Measurements from ENCODE around the gene KCNA4.
"Not testable (repeated sequence)": the region's sequence is repeated elsewhere in the genome, so short reads cannot be mapped to it uniquely, and the experiment has no call there.

Gene KCNA4

DNA sequence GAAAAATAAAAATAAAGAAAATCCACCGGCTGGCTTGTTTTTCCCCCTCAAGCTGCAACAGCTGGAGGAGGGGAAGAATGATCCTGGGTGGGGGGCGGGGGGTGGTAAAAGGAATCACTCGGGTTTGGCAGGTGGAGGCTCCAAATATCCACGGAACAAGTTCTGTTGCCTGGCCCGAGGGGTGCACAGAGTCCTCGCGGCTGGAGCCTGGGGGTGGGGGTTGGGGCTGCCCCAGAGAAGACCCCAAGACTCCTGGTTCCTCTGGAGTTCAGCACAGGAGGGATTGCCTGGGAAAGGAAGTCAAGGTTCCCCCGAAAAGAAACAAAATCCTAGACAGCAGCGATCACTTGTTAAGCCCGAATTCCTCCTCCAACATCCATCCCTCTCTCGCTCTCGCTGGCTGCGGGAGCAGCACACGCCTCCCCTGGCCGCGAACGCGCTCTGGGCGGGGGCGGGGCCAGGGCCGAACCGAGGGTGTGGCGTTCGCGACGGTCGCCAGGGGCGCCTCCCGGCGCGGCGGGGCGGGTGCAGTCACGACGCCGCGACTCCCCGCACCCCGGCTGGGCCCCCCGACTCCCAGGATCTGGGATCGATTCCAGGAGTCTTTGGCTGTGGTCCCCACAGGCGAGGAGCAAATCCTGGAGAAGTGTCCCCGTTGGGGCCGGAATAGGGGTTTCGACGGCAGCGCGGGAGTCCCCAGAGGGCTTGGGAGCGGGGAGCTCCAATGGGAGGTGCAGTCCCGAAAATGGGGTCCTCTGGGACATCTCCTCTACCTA, at the start of gene KCNA4:
Gene KCNA4, minus strand, starts transcription at position 443 of the 776 bp plus-strand sequence. CDS start 4,352 bp downstream, outside the sequence.
- DNase-seq, result peak; percentile 21

DNA sequence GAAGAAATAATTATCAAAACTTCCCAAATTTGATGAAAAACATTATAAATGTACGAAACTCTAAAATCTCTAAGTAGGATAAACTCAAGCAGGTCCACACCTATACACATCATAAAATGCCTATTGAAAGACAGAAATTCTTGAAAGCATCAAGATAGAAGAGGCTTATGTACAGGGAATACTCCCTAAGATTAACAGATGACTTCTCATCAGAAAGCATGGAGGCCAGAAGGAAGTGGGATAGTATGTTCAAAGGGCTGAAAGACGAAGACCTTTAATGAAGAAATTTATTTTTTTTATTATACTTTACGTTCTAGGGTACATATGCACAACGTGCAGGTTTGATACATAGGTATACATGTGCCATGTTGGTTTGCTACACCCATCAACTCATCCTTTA, 45.3 kb upstream of the KCNA4 start:
- DNase-seq, result no peak

DNA sequence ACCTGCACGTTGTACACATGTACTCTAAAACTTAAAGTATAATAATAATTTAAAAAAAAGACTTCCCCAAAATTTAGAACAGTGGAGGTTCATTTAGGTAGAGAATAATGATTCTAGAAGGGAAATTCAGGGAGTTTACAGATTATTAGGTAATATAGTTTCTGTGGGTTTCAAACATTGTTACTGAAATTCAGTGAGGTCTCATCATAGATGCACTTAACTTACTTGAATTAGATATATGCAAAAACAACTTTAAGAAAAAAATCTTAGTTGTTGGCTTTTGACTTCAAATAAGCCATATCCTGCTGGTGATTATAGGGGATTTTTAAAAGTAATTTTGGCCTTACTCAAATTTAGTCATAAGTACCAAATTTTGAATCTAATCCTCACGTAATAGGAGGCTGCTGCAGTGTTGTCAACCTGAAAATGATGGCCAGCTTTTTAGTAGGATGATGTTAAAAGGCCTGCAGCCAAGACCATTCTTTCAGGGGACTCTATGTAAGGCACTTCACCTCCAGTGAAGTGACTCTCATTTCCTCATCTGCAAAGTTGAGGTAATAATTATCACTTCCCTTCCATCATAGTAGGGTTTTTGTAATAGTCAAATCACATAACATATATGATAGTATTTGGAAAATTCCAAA, 42.5 kb upstream of the KCNA4 start:
- no peak for DNase-seq

DNA sequence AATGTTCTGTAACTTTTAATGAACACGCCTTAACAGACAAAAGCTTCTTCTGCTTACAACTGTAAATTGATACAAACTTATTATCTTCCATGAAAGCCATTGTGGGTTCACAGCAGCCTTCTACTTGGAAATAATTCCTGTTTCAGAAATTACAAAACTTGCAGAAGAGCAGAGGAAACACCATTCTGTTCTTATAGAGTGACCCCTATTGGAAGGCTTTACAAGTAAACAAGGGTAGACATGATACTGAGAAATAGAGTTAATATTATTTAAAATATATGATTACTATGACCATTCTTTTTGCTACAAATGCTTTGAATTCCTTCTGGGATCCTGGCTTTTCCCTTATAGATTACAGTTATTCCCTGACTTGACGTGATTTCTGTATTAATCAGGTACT, 32.4 kb upstream of the KCNA4 start:
- no peak for DNase-seq

DNA sequence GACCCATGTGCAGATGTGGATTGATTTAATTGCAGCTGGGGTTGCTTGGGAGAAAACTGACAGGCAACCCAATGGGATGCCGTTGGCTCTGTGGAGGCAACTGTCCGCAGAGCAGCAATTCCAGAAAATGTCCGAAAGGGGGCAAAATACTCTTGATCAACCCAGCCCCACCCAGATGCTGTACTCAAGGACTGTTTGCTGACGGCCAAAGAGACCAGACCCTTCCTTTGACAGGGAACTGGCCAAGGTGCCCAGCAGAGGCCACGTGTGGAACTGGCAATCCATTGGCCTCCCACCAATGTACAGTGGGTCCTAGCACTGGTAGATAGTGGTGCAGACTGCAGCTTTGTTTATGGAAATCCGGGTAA, 29.7 kb upstream of the KCNA4 start:
- no peak for DNase-seq

DNA sequence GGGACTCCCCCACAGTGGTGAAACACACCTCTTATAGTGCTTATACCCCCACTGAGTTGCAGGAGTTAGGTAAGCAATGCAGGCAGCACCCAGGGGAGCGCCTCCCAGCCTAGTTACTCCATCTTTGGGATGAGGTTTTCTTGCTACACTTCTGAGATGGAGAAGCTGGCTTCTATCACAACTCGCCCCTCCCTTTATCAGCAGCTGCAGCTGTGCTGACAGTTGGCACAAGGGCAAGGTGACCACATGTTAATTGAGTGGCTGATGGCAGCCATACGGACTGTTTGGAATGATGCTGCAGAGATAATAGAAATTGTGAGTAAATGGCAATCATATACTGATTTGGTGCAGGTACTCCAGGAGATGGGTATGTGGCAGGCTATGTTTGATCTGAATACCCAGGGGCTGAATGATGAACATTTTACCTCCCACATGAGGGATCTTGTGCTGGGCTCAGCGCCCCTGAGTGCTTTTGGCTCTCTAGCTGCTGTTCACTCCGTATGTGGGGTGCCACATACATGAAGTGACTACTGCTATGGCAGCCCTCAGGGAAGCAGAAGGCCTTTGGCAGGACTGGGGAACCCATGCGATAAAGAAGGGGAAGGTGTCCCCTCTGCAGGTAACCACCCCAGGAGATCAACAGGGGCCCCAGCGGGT, 29.2 kb upstream of the KCNA4 start:
- DNase-seq, result no peak

DNA sequence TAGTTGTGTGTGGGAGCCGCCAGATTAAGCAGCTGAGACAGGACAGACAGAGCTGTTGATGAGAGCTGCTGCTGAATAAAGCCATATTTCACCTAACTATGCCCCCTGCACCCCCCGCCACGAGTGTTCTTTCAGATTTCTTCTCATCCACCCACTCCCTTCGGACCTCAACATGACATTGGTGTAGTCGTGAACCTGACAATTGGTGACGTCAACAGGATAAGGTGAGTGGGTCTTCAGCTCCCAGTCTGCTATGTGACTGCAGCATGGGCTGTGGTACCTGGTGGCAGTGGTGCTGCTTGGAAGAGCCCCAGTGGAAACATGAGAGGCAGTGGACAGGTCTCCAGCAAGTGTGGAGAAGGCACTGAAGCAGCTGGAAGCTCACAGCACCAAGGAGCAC, 28.3 kb upstream of the KCNA4 start:
- no peak for DNase-seq

GRCh38 chr11:30041171-30041570, 24.3 kb upstream of the KCNA4 start:
- no peak for DNase-seq

GRCh38 chr11:30034746-30035145, 17.9 kb upstream of the KCNA4 start:
- not testable (repeated sequence) for DNase-seq

DNA sequence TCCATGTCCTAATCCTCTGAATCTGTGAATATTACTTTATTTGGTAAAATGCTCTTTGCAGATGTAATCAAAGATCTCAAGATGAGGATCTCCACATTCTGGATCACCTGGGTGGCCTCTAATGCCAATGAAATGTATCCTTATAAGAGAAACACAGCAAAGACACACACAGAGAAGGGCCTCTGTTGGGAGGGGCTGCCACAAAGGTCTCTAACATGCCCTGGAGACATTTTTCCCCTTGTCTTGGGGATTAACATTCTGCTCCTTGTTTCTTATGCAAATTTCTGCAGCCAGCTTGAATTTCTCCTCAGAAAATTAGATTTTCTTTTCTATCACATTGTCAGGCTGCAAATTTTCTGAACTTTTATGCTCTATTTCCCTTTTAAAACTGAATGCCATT, 17.3 kb upstream of the KCNA4 start:
- DNase-seq, result not testable (repeated sequence)

DNA sequence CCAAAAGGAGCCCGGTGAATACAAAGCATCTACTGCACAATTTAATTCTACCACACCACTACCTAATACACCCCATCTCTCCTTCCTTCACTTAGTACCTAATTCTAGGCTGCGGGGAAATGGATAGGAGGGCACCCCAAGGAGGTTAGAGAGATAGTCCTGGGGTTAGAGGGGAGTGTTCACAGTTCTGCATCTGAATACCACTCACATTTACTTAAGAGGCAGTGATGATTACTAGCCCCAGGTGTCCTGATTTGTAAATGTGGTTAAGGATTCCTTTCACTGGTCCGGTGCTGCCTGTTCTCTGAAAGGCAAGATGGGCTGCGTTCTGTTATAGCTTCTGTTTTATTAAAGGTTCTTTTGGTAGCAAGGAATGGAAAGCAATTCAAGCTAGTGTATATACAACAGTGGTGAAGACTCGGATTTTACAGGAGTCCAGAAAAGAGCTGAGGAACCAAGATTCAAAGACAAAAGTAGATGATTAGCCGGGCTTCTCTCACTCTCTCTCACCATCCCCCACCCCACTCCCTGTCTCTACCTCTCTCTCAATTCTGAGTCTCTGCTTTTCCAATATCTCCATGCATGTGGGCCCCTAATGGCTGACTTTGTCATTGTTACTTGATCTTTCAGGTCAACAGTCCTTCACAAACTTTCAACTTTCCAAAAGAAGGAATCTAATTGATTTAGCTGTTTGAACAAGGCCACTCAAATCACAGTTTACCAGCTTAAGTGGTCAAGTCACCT, 8.7 kb upstream of the KCNA4 start:
- no peak for DNase-seq

- no peak for DNase-seq
Observed at GRCh38 chr11:30023074-30023473, 6.2 kb upstream of the KCNA4 start.

GRCh38 chr11:30019481-30019880, 2.7 kb upstream of the KCNA4 start:
- no peak for DNase-seq

DNA sequence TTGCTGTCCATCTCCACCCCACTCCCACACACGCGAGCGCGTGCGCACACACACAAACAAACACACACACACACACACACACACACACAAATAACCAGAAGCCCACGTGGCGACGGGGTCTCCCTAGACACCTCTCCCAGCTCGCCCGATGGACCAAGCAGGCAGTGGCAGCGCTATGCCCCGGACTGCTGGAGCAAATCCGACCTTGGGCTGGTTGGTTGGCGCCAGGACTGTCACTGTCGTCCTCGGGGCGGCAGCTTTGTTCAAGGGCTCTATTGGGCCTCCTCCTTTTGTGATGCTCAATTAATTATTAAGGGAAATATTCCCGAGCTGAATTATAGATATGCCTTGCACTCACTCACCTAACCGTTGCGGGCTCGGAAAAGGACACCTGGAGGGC, 1.7 kb upstream of the KCNA4 start:
- no peak for DNase-seq

DNA sequence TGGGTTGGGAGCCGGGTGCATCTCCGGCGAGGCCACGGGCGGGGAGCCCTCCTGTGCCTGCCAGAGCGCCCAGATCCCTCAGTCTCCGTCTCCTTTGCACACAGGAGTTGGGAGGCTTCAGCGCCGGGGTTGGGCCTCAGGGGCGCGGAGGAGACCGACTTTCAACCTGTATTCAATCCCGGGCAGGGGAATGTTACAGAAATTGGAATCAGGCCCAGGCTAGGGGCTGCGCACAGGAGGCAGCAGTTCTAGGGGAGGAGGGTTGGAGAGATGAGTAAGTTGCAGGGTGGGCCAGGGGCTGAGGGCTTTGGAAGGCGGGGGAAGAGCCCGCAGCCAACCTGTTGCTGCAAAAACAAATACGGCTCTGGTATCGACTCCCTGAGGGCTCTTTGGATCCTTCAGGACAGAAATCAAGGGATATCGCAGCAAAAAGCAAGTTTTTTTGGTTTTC, 640 bp upstream of the KCNA4 start:
- no peak for DNase-seq

DNA sequence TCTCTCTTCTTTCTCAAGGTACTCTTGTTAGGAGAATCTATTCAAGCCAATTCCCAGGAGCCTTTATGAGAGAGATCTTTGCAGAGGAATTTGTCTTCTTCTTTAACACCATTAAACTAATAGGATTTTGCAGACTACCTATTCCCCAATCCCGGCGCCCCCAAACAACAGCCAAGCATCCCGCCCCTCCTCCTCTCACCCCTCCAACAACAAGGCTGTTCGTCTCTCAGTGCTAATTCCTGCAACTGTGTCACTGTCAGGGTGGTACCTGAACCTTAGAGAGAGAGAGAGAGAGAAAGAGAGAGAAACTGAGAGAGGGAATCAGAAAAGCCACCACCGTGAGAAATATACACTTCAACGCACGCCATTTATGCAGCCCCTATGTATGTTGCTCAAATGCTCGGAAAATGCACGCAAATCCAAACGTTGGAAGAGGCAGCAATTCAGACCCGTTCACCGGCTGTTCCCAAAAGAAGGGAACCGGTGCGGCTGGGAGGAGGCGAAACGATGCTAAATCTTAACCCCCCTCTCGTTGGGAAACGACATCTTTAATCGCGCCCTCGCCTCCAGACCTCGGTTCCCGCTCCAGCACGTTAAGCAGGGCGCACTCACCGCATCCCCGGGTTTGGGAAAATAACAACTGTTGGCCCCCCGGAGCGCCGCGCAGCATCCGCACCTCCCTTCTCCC, 961 bp downstream of the KCNA4 start:
- DNase-seq, result no peak

DNA sequence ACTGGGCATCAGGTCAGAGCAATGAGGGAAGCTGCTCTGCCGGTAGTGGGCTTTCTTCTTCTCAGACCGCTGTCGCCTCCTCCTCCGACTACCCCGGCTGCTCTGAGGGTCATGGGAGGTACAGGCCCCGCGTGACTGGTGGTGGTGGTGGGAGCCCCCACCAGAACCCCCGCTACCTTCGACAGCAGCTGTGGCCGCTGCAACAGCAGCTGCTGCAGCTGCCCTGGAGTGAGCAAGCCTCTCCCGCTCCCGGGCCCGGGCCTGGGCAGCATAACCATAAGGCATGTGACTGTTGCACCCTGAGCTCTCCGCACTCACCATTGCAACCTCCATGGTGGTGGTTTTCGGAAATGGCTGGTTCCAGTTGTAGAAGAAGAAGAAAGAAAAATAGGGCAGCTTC, 4.5 kb downstream of the KCNA4 start:
- no peak for DNase-seq

GRCh38 chr11:30009060-30009459, 7.8 kb downstream of the KCNA4 start:
- no peak for DNase-seq

GRCh38 chr11:30006876-30007275, 10.0 kb downstream of the KCNA4 start:
- no peak for DNase-seq

DNA sequence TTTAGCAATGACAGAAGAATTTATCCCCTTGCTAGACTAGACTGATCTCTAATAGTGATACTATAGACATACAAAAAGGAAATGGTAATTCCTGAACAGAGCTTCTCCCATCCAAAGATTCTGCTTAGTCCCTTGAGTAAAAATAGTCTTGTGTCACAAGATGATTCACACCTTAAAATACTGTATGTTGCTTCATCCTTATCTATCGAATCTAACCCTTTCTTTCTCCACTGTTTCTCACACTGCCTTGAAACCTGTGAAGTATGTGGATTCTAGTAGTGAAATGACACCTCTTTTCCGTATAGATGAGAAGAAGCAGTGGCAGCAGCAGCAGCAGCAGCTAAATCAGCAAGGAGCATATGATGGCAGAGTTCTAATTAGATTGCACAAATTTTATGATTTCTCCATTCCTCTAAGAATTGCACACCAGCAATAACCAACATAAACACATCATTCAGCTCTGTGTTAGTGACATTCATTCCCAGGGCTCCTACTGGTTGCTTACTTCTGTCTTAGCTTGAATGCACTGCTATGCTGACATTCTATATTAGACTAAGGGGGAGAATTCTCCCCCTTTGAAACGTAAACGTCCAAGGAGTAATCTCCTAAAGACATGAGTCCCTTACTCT, 14.6 kb downstream of the KCNA4 start:
- no peak for DNase-seq

DNA sequence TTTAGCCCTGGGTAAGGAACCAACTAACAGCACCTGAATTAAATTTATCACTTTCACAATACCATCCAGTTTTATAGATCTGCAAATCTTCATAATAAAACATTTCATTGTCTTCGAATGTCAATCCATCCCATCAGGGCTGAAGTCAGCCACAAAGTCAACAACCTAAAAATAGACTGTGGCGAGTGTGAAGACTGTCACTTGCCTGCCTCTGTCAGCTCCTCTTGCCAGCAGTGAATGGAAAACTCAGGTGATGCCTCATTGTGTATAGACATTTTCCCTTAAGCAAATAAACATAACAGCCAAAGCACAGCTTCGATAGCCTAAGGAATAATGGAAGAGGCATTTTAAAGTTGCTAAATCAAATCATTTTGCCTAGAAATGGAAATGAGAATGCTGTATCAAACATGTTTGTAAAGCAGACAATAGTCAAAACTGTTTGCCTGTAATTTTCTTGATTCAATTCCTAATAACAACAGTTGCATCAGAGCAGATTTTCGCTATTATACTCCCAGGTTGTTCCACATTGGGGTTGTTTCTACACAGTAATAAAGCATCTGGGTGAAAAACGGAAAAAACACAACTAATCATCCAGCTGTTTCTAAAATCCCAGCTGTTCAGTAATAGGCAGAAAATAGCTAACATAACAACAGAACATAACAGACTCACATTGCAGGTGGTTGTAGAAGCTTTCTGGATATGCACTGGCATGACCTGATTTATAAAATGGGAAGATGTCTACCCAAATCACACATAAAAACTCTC, 15.7 kb downstream of the KCNA4 start:
- no peak for DNase-seq
